CD14-positive monocyte (primary cell): ENCODE data around the gene GPI. TPM values are rescaled to one million over a fixed set of nuclear protein-coding genes. Genes with fewer than 3 reads are reported as not detected.
A peak's percentile ranks its signal among the peaks of the same experiment; 100 is the strongest.

ENCODE experiments used
- DNase-seq, 3 donors: peaks; one replicate each; pipeline ENCODE4 v3.0.0-alpha.2; 2011 to 2022
- H2AFZ ChIP-seq: 2 replicates; pipeline ENCODE4 v1.6.0; 2012; ENCODE audit warnings: mild to moderate bottlenecking, low read depth, low read length, inconsistent platforms; ENCODE audit not compliant: insufficient read depth, poor library complexity, severe bottlenecking
- H3K27ac ChIP-seq, 2 donors: 1 replicate in 1 of 2; 2 replicates in 1 of 2; pipeline ENCODE4 v1.5.1; 2012 to 2013; ENCODE audit warnings: low read length in 2 of 2, control low read depth in 1 of 2, inconsistent platforms in 1 of 2, low read depth in 1 of 2, mild to moderate bottlenecking in 1 of 2
- H3K27me3 ChIP-seq, 2 donors: one replicate each; pipeline versions ENCODE4 v1.6.0 to v1.6.1; 2011 to 2013; ENCODE audit warnings: low read length in 2 of 2; ENCODE audit not compliant: control insufficient read depth in 2 of 2, insufficient read depth in 2 of 2
- H3K36me3 ChIP-seq, 2 donors: replicated peaks in 1 of 2; 1 replicate in 1 of 2; 2 replicates in 1 of 2; pipeline versions ENCODE4 v1.5.1 to v1.6.1; 2012 to 2013; ENCODE audit warnings: low read length in 2 of 2, control low read depth in 1 of 2, inconsistent platforms in 1 of 2, mild to moderate bottlenecking in 1 of 2; ENCODE audit not compliant: insufficient read depth in 2 of 2, control insufficient read depth in 1 of 2
- H3K4me1 ChIP-seq, 2 donors: 1 replicate in 1 of 2; 2 replicates in 1 of 2; pipeline versions ENCODE4 v1.5.1 to v1.6.1; 2012 to 2013; ENCODE audit warnings: low read length in 2 of 2, control low read depth in 1 of 2, inconsistent platforms in 1 of 2, mild to moderate bottlenecking in 1 of 2, moderate library complexity in 1 of 2; ENCODE audit not compliant: insufficient read depth in 2 of 2, control insufficient read depth in 1 of 2
- H3K4me2 ChIP-seq: replicated peaks from 2 replicates; pipeline ENCODE3; 2012; ENCODE audit warnings: low read length, moderate library complexity, mild to moderate bottlenecking; ENCODE audit not compliant: poor library complexity, severe bottlenecking; ENCODE audit errors: extremely low read depth
- H3K4me3 ChIP-seq, 3 experiments: fragments of 200-600 bp in 1 of 3; sonication (generic) in 1 of 3; replicated peaks in 1 of 3; 1 replicate in 2 of 3; 2 replicates in 1 of 3; pipeline ENCODE4 v1.5.1; 2011 to 2013; ENCODE audit warnings: low read length in 3 of 3, mild to moderate bottlenecking in 3 of 3, control low read depth in 2 of 3, low read depth in 2 of 3, inconsistent platforms in 1 of 3, moderate library complexity in 1 of 3
- H3K79me2 ChIP-seq: 2 replicates; pipeline ENCODE4 v1.6.0; 2012; ENCODE audit warnings: mild to moderate bottlenecking, control low read depth, inconsistent platforms, low read length, moderate library complexity; ENCODE audit not compliant: insufficient read depth
- H3K9ac ChIP-seq: 2 replicates; pipeline ENCODE4 v1.6.0; 2017; ENCODE audit warnings: low read length, mild to moderate bottlenecking; ENCODE audit not compliant: insufficient read depth, poor library complexity, severe bottlenecking
- H3K9me3 ChIP-seq, 2 donors: replicated peaks in 1 of 2; 1 replicate in 1 of 2; 2 replicates in 1 of 2; pipeline versions ENCODE4 v1.5.1 to v1.6.1; 2012 to 2013; ENCODE audit warnings: low read length in 2 of 2, control low read depth in 1 of 2; ENCODE audit not compliant: control insufficient read depth in 1 of 2, insufficient read depth in 1 of 2
- H4K20me1 ChIP-seq: 2 replicates; pipeline ENCODE4 v1.6.0; 2012; ENCODE audit warnings: mild to moderate bottlenecking, low read length, control low read depth, moderate library complexity; ENCODE audit not compliant: insufficient read depth
- H3K27ac Mint-ChIP-seq, 7 donors: one replicate each; pipeline ENCODE4 v1.8.0; 2020; ENCODE audit warnings: mild to moderate bottlenecking in 7 of 7, mixed read lengths in 7 of 7, moderate library complexity in 6 of 7, inconsistent platforms in 2 of 7
- H3K27me3 Mint-ChIP-seq, 3 donors: one replicate each; pipeline ENCODE4 v1.8.0; 2021 to 2022; ENCODE audit warnings: low read depth in 3 of 3, mild to moderate bottlenecking in 3 of 3, mixed read lengths in 3 of 3, moderate library complexity in 3 of 3, inconsistent platforms in 1 of 3
- H3K36me3 Mint-ChIP-seq, 2 donors: one replicate each; pipeline ENCODE4 v1.8.0; 2020; ENCODE audit warnings: mixed read lengths in 2 of 2, inconsistent platforms in 1 of 2, mild to moderate bottlenecking in 1 of 2
- H3K4me1 Mint-ChIP-seq: one replicate; pipeline ENCODE4 v1.8.0; 2020; ENCODE audit warnings: mild to moderate bottlenecking, mixed read lengths
- H3K4me3 Mint-ChIP-seq, 2 donors: one replicate each; pipeline ENCODE4 v1.8.0; 2020; ENCODE audit warnings: mild to moderate bottlenecking in 2 of 2, mixed read lengths in 2 of 2, moderate library complexity in 1 of 2
- H3K9me3 Mint-ChIP-seq, 7 donors: one replicate each; pipeline ENCODE4 v1.8.0; 2020 to 2022; ENCODE audit warnings: mixed read lengths in 7 of 7, mild to moderate bottlenecking in 6 of 7, moderate library complexity in 6 of 7, inconsistent platforms in 2 of 7
- CTCF ChIP-seq: fragments of 200-600 bp; IDR thresholded peaks from one replicate; pipeline ENCODE4 v1.8.0; 2022; ENCODE audit warnings: antibody characterized with exemption, mild to moderate bottlenecking
- WGBS: methylation state at CpG from one replicate; pipeline ENCODE4 v1.1.5; 2013; ENCODE audit warnings: missing lambda C conversion rate; ENCODE audit not compliant: insufficient coverage; 5-methylcytosine and 5-hydroxymethylcytosine counted together
- intact Hi-C, 2 donors: fragments of 100-400 bp; cut with micrococcal nuclease; formaldehyde crosslinking; loops; one replicate each; pipeline versions ENCODE4 v1.15.0 to v1.15.1; 2023
- polyA plus RNA-seq, 3 donors: library from polyadenylated mRNA; depleted of rRNA in 1 of 3; unstranded in 2 of 3; stranded (reverse) in 1 of 3; fragments of 300-500 nt in 2 of 3; fragments of >200 nt in 1 of 3; fragmentation: Illumina TruSeq in 2 of 3; gene quantifications; 1 replicate in 2 of 3; 2 replicates in 1 of 3; pipeline ENCODE4 v1.2.3, GENCODE V29; 2012 to 2021

Gene GPI
- polyA plus RNA-seq, 3 donors: 81.2 to 107 (median 95.3) TPM

- no peak overlapping the region for H3K4me2 ChIP-seq
- intact Hi-C loops: no loop called here
- Mint-ChIP-seq H3K4me1 (peaks cover 12% of the 10 kb centered on the region), H3K27me3 (peaks cover 0 to 4% (median 0%) of the 10 kb centered on the region in 3 donors), H3K36me3 (peaks cover 6 to 9% of the 10 kb centered on the region in 2 donors), H3K9me3 (no peaks in the 10 kb centered on the region), H3K4me3 (no peak overlapping the region), H3K27ac (no peak overlapping the region)
- no peak for TF ChIP-seq CTCF
- peaks cover 10 to 12% of the 10 kb centered on the region in 2 donors for H3K4me1 ChIP-seq
- H3K9ac ChIP-seq: peak overlapping the region; percentile 4
- H3K9me3 ChIP-seq: no peaks in the 10 kb centered on the region
- H4K20me1 ChIP-seq: no peaks in the 10 kb centered on the region
- no peak overlapping the region for H3K4me3 ChIP-seq
- no peak overlapping the region for H3K27ac ChIP-seq
- H2AFZ ChIP-seq: no peak overlapping the region
- no peaks in the 10 kb centered on the region for H3K79me2 ChIP-seq
- H3K27me3 ChIP-seq: no peaks in the 10 kb centered on the region
- H3K36me3 ChIP-seq: peaks cover 0 to 9% of the 10 kb centered on the region in 2 donors
- DNase-seq: no peak
- WGBS: 98% methylated on average over 7 of the region's 8 CpGs
These were observed 43.4 kb downstream of the GPI start for GRCh38 chr19:34408411-34408810.

- peaks cover 6% of the 10 kb centered on the region for H3K4me1 Mint-ChIP-seq
- H3K27me3 ChIP-seq: no peaks in the 10 kb centered on the region
- H3K79me2 ChIP-seq: no peaks in the 10 kb centered on the region
- 76% methylated on average over 6 of the region's 10 CpGs for WGBS
- peaks cover 6 to 9% of the 10 kb centered on the region in 2 donors for H3K36me3 Mint-ChIP-seq
- no peak overlapping the region for H3K27ac ChIP-seq
- intact Hi-C loops: no loop called here
- no peak overlapping the region for H3K4me2 ChIP-seq
- no peak for DNase-seq
- no peak overlapping the region for H2AFZ ChIP-seq
- no peak overlapping the region for H3K4me3 ChIP-seq
- H3K9me3 Mint-ChIP-seq: no peaks in the 10 kb centered on the region
- peak overlapping the region in 1 of 7 donors; percentile 60 for H3K27ac Mint-ChIP-seq
- peaks cover 4 to 9% of the 10 kb centered on the region in 2 donors for H3K36me3 ChIP-seq
- H4K20me1 ChIP-seq: no peaks in the 10 kb centered on the region
- H3K4me3 Mint-ChIP-seq: no peak overlapping the region
- TF ChIP-seq CTCF: no peak
- H3K4me1 ChIP-seq: peaks cover 5% of the 10 kb centered on the region in 2 donors
- peaks cover 0 to 2% (median 0%) of the 10 kb centered on the region in 3 donors for H3K27me3 Mint-ChIP-seq
- H3K9ac ChIP-seq: no peak overlapping the region
- H3K9me3 ChIP-seq: no peaks in the 10 kb centered on the region
These were observed 44.5 kb downstream of the GPI start for GRCh38 chr19:34409189-34410164.
